NT2/D1 (cell line): ENCODE results near the gene OLFML1.

Source experiments
- SUZ12 ChIP-seq: IDR thresholded peaks from 2 replicates; pipeline ENCODE4 v1.6.1; 2011; ENCODE audit not compliant: insufficient read length, insufficient read depth; ENCODE audit errors: extremely low read depth
- YY1 ChIP-seq: IDR thresholded peaks from 2 replicates; pipeline ENCODE4 v1.6.1; 2011; ENCODE audit not compliant: insufficient read length, insufficient read depth
- ZNF274 ChIP-seq: IDR thresholded peaks from 2 replicates; pipeline ENCODE4 v1.6.1; 2011; ENCODE audit warnings: mild to moderate bottlenecking, low read depth, low read length

DNA sequence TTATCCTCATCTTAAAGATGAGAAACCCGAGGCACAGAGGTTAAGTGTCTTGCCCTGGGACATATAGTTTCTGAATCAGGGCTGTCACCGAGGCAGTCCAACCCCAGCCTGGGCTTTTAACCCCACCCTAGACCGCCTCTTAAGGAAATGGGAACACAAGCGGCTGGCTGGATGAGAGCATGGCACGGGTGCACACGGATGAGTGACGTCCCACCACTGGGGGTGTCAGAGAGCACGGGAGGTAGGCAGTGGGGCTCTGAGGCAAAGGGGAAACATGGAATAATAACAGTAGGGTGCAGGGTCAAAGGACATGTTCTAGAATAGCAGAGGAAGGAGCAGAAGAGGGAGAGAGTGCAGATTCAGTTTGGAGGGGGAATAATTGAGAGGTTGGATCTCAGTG lies 50.8 kb downstream of the OLFML1 start:
- TF ChIP-seq YY1 (no peak), ZNF274 (no peak), SUZ12 (no peak)
